Kasumi-1 (cell line): Measurements from ENCODE around the gene OGDH.
"Not testable (repeated sequence)": the region's sequence is repeated elsewhere in the genome, so short reads cannot be mapped to it uniquely, and the experiment has no call there.

ENCODE experiments used
- DNase-seq, 2 experiments: peaks; one replicate each; lab custom pipeline; 2025; lab: John Stamatoyannopoulos, UW

Gene OGDH

GRCh38 chr7:44580945-44581878, 25.2 kb upstream of the OGDH start:
- DNase-seq = peak in 1 of 2 experiments; percentile 33

GRCh38 chr7:44581879-44582603, 24.4 kb upstream of the OGDH start, which contains the start of gene TMED4:
TMED4 (minus strand) TSS chr7:44582231; CDS start chr7:44582206, 25 bp downstream.
- peak; percentile 100 for DNase-seq

DNA sequence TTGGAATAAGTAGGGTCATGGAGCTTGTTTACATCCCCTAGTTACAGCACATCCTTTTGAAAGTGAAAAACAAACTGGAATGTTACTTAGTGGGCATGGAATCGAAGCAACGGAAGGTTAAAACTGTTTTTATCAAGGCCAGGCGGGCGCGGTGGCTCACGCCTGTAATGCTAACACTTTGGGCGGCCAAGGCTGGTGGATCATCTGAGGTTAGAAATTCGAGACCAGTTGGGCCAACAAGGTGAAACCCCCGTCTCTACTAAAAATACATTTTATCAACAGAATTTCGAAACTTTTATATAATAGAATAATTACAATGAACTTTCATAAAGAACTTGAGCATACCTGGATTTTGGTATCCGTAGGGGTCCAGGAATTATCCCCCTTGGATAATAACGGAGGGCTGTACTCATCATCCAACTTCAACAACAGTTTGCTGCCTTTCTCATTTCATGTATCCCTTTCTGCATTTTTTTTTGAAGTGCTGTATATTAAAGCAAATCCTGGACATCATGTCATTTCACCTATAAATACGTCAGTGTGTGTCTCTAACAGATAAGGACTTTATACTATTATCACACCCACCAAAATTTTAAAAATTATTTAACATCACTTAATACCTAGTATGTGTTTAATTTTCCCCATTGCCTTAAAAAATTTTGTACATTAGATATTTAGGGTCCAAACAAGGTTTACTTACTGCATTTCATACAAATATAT, 23.1 kb upstream of the OGDH start:
- DNase-seq = no peak

DNA sequence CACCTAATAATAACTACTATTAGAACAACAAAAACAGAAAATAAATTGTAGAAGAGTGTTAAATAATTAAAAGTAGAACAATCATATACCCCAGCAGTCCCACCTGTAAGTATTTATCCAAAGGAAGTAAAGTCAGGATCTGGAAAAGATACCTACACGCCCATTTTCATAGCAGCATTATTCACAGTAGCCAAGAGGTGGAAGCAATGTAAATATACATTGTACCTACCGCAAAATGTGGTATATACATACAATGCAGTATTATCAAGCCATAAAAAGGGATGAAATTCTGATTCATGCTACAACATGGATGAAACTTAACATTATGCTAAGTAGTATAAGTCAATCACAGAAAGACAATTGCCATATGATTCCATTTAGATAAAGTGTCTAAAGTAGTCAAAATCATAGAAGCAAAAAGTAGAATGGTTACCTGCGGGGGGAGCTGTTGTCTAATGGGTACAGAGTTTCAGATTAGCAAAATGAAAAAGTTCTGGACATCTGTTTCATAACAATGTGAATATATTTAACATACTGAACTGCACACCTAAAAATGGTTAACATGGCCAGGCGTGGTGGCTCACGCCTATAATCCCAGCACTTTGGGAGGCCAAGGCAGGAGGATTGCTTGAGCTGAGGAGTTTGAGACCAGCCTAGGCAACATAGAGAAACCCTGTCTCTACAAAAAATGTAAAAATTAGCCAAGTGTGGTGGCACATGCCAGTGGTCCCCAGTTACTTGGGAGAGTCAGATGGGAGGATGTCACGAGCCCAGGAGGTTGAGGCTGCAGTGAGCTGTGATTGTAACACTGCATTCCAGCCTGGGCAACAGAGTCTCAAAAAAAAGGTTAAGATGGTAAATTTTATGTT, 18.4 kb upstream of the OGDH start:
- DNase-seq = peak; percentile 90 to 98

GRCh38 chr7:44590910-44591309, 15.5 kb upstream of the OGDH start:
- no peak for DNase-seq

DNA sequence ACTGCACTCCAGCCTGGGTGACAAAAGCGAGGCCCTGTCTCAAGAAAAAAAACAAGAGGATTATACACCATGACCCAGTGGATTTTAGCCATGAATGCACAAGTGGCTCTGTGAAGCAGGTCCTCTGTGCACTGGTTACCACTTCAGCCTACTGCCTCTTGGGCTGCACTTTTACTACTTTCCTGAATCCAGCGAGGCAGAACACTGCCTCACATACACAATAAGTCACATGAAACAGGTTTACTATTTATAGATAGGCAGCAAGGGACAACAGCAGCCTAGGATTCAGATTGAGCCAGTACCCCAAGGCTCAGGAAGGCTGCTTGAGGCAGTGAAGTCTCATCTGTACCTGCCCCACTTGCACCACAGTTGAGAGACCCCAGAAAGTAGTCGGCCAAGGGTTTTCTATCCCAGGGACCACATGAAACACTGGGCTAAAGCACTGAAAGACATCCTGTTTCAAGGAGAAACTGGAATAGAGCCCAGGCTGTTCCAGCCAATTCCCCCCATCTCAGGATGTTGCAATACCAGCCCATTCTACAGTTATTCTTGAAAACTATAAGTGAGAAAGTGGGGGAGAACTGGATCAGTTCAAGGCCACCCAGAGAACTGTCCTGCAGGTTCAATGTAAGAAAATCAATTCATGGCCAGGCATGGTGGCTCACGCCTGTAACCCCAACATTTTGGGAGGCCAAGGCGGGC, 10.3 kb upstream of the OGDH start:
- peak in 1 of 2 experiments; percentile 19 for DNase-seq

DNA sequence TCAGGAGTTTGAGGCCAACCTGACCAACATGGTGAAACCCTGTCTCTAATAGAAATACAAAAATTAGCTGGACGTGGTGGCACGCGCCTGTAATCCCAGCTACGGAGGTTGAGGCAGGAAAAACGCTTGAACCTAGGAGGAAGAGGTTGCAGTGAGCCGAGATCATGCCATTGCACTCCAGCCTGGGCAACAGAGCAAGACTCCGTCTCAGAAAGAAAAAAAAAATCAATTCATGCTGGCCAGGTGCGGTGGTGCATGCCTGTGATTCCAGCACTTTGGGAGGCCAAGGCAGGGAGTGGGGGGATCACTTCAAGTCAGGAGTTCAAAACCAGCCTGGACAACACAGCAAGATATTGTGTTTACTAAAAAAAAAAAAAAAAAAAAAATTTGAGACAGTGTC, 9.2 kb upstream of the OGDH start:
- not testable (repeated sequence) for DNase-seq

- no peak for DNase-seq
Measured at GRCh38 chr7:44599222-44599621, 7.2 kb upstream of the OGDH start.

DNA sequence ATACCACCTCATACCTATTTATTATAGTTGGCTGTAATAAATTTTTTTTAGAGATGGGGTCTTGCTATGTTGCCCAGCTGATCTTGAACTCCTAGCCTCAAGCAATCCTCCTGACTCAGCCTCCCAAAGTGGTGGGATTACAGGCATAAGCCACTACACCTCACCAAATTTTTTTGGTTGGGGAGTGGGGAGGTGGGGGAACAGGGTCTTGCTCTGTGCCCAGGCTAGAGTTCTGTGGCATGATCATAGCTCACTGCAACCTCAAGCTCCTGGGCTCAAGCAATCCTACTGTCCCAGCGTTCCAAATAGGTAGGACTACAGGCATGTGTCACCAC, 3.9 kb upstream of the OGDH start:
- no peak for DNase-seq

DNA sequence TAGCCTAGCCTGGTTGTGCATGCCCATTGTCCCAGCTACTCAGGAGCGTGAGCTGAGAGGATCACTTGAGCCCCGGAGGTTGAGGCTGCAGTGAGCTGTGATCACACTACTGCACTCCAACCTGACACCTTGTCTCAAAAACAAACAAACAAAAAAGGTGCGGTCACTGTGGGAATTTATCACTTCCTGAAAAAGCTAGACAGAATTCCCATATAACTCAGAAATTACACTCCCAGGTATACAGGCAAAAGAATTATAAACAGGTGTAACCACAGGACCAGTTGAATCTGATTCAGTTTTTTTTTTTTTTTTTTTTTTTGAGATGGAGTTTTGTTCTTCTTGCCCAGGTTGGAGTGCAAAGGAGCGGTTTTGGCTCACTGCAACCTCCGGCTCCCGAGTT, 3.2 kb upstream of the OGDH start:
- DNase-seq = no peak

GRCh38 chr7:44604941-44605340, 1.5 kb upstream of the OGDH start:
- no peak for DNase-seq

- no peak for DNase-seq
Measured at GRCh38 chr7:44607141-44608068, 978 bp downstream of the OGDH start.

- DNase-seq = peak; percentile 36 to 41
Measured at GRCh38 chr7:44608916-44609648, 2.7 kb downstream of the OGDH start.

DNA sequence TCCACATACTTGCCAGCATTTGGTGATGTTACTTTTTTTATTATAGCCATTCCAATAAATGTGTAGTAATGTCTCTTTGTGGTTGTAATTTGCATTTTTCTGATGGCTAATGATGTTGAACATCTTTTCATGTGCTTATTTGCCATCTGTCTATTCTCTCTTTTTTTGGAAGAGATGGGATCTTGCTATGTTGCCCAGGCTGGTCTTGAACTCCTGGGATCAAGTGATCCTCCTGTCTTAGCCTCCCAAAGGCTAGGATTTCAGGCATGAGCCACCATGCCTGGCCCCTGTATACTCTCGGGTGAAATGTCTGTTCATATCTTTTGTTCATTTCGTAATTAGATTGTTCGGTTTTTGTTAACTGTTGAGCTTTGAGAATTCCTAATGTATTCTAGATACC, 3.4 kb downstream of the OGDH start:
- no peak for DNase-seq

GRCh38 chr7:44615149-44615611, 8.8 kb downstream of the OGDH start:
- DNase-seq = peak; percentile 79 to 83

DNA sequence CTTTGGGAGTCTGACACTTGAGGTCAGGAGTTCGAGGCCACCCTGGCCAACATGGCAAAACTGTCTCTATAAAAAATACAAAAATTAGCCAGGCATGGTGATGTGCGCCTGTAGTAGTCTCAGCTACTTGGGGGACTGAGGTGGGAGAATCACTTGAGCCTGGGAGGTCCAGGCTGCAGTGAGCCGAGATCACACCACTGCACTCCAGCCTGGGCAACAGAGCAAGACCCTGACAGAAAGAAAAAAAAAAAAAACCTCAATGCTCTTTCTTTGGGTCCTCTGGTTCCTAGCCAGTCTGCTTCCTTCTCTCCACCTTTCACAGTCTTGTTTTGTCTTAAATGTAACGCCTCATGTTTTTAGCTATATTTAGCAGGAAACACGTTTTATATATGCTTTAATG, 9.4 kb downstream of the OGDH start:
- no peak for DNase-seq

- DNase-seq = no peak
Measured at GRCh38 chr7:44616545-44616944, 10.1 kb downstream of the OGDH start.

DNA sequence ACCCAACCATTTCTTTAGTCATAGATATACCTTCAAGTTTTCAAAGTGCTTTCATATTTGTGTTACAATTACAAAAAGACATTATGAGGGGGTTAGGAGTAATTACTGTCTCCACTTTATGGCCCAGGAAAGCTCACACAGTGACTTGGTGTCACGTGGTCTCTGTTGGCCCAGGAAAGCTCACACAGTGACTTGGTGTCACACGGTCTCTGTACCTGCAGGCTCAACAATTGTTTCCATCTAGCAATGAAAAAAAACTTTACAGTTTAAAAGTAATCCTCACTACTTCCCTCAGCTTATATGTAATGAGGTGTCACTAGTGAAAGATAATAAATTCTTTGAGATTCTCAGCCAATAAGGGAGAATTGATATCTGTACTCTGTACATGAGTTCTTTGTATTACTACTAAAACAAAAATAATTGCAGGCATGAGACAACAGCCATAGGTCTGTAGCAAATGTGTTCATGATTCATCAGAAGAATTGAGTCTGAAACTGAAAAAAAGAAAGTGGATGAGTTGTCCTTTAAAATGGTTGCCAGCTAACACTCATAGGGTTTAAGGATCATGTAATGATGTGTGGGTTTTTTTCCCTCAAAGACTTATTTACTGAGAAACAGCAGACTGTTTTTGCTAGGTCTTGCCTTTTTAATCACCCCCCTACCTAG, 10.9 kb downstream of the OGDH start:
- DNase-seq = no peak
